Measurements from ENCODE around the gene PTPN4. TPM values are rescaled to one million over a fixed set of nuclear protein-coding genes. Genes with fewer than 3 reads are reported as not detected.

Gene PTPN4
- polyA plus RNA-seq, 1 donor from 2014 or later, result 22.0 TPM

DNA sequence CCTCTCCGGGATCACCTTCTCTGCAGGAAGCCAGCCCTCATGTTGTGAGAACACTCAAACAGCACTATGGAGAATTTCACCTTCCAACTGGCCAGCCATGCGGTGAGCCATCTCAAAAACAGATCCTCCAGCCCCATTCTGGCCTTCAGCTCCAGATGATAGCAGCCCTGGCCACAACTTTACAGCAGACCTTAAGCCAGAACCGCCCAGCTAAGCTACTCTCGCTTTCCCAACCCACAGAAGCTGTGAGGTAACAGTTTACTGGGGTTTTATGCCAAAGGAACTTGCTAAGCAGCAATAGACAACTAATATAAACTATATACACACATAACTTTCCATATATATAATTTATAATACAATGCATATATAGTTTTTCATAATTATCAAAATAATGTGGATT lies 11.6 kb upstream of the PTPN4 start:
- TF ChIP-seq MXI1 (conservative IDR thresholded peaks at IDR 0.05; ENCODE audit: poor library complexity, severe bottlenecking), result no peak
- TF ChIP-seq SMC3 (conservative IDR thresholded peaks at IDR 0.05; ENCODE audit: poor library complexity), result no peak
- no peak for TF ChIP-seq RAD21 (conservative IDR thresholded peaks at IDR 0.05)
- TF ChIP-seq, protein P1, sequence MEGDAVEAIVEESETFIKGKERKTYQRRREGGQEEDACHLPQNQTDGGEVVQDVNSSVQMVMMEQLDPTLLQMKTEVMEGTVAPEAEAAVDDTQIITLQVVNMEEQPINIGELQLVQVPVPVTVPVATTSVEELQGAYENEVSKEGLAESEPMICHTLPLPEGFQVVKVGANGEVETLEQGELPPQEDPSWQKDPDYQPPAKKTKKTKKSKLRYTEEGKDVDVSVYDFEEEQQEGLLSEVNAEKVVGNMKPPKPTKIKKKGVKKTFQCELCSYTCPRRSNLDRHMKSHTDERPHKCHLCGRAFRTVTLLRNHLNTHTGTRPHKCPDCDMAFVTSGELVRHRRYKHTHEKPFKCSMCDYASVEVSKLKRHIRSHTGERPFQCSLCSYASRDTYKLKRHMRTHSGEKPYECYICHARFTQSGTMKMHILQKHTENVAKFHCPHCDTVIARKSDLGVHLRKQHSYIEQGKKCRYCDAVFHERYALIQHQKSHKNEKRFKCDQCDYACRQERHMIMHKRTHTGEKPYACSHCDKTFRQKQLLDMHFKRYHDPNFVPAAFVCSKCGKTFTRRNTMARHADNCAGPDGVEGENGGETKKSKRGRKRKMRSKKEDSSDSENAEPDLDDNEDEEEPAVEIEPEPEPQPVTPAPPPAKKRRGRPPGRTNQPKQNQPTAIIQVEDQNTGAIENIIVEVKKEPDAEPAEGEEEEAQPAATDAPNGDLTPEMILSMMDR (IDR thresholded peaks at IDR 0.05; ENCODE audit: poor library complexity, severe bottlenecking), result no peak
- no peak for TF ChIP-seq EP300 (conservative IDR thresholded peaks at IDR 0.05; ENCODE audit: poor library complexity, severe bottlenecking)
- TF ChIP-seq, protein P2, sequence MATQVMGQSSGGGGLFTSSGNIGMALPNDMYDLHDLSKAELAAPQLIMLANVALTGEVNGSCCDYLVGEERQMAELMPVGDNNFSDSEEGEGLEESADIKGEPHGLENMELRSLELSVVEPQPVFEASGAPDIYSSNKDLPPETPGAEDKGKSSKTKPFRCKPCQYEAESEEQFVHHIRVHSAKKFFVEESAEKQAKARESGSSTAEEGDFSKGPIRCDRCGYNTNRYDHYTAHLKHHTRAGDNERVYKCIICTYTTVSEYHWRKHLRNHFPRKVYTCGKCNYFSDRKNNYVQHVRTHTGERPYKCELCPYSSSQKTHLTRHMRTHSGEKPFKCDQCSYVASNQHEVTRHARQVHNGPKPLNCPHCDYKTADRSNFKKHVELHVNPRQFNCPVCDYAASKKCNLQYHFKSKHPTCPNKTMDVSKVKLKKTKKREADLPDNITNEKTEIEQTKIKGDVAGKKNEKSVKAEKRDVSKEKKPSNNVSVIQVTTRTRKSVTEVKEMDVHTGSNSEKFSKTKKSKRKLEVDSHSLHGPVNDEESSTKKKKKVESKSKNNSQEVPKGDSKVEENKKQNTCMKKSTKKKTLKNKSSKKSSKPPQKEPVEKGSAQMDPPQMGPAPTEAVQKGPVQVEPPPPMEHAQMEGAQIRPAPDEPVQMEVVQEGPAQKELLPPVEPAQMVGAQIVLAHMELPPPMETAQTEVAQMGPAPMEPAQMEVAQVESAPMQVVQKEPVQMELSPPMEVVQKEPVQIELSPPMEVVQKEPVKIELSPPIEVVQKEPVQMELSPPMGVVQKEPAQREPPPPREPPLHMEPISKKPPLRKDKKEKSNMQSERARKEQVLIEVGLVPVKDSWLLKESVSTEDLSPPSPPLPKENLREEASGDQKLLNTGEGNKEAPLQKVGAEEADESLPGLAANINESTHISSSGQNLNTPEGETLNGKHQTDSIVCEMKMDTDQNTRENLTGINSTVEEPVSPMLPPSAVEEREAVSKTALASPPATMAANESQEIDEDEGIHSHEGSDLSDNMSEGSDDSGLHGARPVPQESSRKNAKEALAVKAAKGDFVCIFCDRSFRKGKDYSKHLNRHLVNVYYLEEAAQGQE (IDR thresholded peaks at IDR 0.05; ENCODE audit: borderline replicate concordance), result no peak
- no peak for TF ChIP-seq POLR2AphosphoS5 (IDR thresholded peaks at IDR 0.05)
- TF ChIP-seq EZH2 (IDR thresholded peaks at IDR 0.05; ENCODE audit: borderline replicate concordance, insufficient read depth, low read length, poor library complexity, severe bottlenecking), result no peak
- no peak for TF ChIP-seq TAF1 (IDR thresholded peaks at IDR 0.05; ENCODE audit: low read depth)
- H3K4me3 ChIP-seq (ENCODE audit: low read length), result no peak overlapping the region
- H3F3A ChIP-seq (ENCODE audit: insufficient read depth, low read length, poor library complexity, severe bottlenecking), result no peaks in the 10 kb centered on the region

DNA sequence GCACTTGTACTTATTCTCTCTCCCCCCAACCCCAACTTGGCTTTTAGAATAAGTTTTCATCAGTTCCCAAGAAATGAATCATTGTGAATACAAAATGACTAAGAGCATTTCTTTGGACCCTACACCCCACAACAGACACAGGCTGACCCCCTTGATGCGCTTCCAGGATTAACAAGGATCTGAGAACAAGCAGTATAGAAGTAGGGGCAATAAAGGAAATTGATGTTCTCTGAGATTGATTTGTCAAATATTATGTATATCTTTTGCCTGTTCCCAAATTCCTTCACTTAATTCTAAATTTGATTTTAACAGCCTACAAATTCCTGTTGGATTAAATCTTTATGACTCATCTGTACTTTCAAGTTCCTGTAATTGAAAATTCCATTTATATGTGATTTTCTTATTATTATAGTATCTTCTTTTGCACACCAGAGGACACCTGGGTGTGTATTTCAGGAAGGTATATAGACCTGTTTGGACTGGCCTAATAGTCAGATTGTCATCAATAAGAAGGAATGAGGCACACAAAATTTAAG lies 10.2 kb upstream of the PTPN4 start:
- no peak overlapping the region for H2AFZ ChIP-seq (ENCODE audit: low read depth, low read length)

More for the DNA sequence above, 11.6 kb upstream of the PTPN4 start:
- Histone ChIP-seq H3K27ac (ENCODE audit: low read length) (no peak overlapping the region), H3K9me3 (ENCODE audit: low read length) (no peaks in the 10 kb centered on the region), H4K20me1 (ENCODE audit: insufficient read depth) (no peaks in the 10 kb centered on the region), H3K27me3 (ENCODE audit: insufficient read depth, low read depth, low read length) (no peaks in the 10 kb centered on the region), H3K4me2 (ENCODE audit: low read length) (no peak overlapping the region), H3K9ac (ENCODE audit: low read length) (no peak overlapping the region), H2AFZ (ENCODE audit: low read depth, low read length) (no peak overlapping the region), H3K9me2 (ENCODE audit: insufficient read depth, low read length) (no peaks in the 10 kb centered on the region), H3K79me2 (replicated peaks; ENCODE audit: insufficient read depth, low read length) (no peaks in the 10 kb centered on the region), H3K36me3 (ENCODE audit: insufficient read depth, low read length) (no peaks in the 10 kb centered on the region)

More for the DNA sequence above, 10.2 kb upstream of the PTPN4 start:
- Histone ChIP-seq H3K79me2 (replicated peaks; ENCODE audit: insufficient read depth, low read length) (no peaks in the 10 kb centered on the region), H3K4me3 (ENCODE audit: low read length) (no peak overlapping the region), H3K27me3 (ENCODE audit: insufficient read depth, low read depth, low read length) (no peaks in the 10 kb centered on the region), H3K36me3 (ENCODE audit: insufficient read depth, low read length) (no peaks in the 10 kb centered on the region), H3K9ac (ENCODE audit: low read length) (no peak overlapping the region), H3K27ac (ENCODE audit: low read length) (no peak overlapping the region), H4K20me1 (ENCODE audit: insufficient read depth) (no peaks in the 10 kb centered on the region), H3F3A (ENCODE audit: insufficient read depth, low read length, poor library complexity, severe bottlenecking) (no peaks in the 10 kb centered on the region), H3K9me2 (ENCODE audit: insufficient read depth, low read length) (no peaks in the 10 kb centered on the region), H3K4me2 (ENCODE audit: low read length) (no peak overlapping the region), H3K9me3 (ENCODE audit: low read length) (no peaks in the 10 kb centered on the region)
- no peak for TF ChIP-seq EZH2 (IDR thresholded peaks at IDR 0.05; ENCODE audit: borderline replicate concordance, insufficient read depth, low read length, poor library complexity, severe bottlenecking)

Data from neural cell (in vitro differentiated cells).